HepG2 (cell line): ENCODE measurements around the gene GPR162. TPM values are rescaled to one million over a fixed set of nuclear protein-coding genes. Genes with fewer than 3 reads are reported as not detected.

Experiments used
- CCDC6 ChIP-seq: sonication (generic); formaldehyde crosslinking; IDR thresholded peaks from 2 replicates; pipeline ENCODE4 v1.8.1; 2022; ENCODE audit warnings: mild to moderate bottlenecking, missing genetic modification reagents, moderate library complexity
- CENPX ChIP-seq: sonication (generic); formaldehyde crosslinking; IDR thresholded peaks from 2 replicates; pipeline ENCODE4 v1.9.0; 2021; ENCODE audit warnings: mild to moderate bottlenecking, missing genetic modification reagents, moderate library complexity
- DNMT1 ChIP-seq: sonication (generic); formaldehyde crosslinking; IDR thresholded peaks from 2 replicates; pipeline ENCODE4 v1.5.1; 2020; ENCODE audit warnings: mild to moderate bottlenecking, missing genetic modification reagents
- DRAP1 ChIP-seq: IDR thresholded peaks from 2 replicates; pipeline ENCODE4 v1.6.1; 2016; ENCODE audit warnings: missing genetic modification reagents, missing compliant biosample characterization
- ELK4 ChIP-seq: sonication (generic); formaldehyde crosslinking; IDR thresholded peaks from 2 replicates; pipeline ENCODE4 v1.9.0; 2021; ENCODE audit warnings: missing genetic modification reagents, borderline replicate concordance
- GZF1 ChIP-seq: sonication (generic); formaldehyde crosslinking; IDR thresholded peaks from 2 replicates; pipeline ENCODE4 v1.5.1; 2020; ENCODE audit warnings: mild to moderate bottlenecking, missing genetic modification reagents
- HCFC1 ChIP-seq: fragments of 150-350 bp; IDR thresholded peaks from 2 replicates; pipeline ENCODE4 v1.6.1; 2014; ENCODE audit warnings: low read depth, low read length
- HES4 ChIP-seq: sonication (generic); formaldehyde crosslinking; IDR thresholded peaks from 2 replicates; pipeline ENCODE4 v1.9.0; 2021; ENCODE audit warnings: mild to moderate bottlenecking, missing genetic modification reagents, borderline replicate concordance
- MAX ChIP-seq: IDR thresholded peaks from 2 replicates; pipeline ENCODE4 v1.6.1; 2012; ENCODE audit warnings: inconsistent platforms
- MTA3 ChIP-seq: sonication (generic); formaldehyde crosslinking; IDR thresholded peaks from 2 replicates; pipeline ENCODE4 v1.4.0; 2020; ENCODE audit warnings: missing genetic modification reagents
- REL ChIP-seq: sonication (generic); formaldehyde crosslinking; conservative IDR thresholded peaks from 2 replicates; pipeline ENCODE4 v1.8.0; 2022; ENCODE audit warnings: mild to moderate bottlenecking, missing genetic modification reagents, moderate library complexity
- ZBTB34 ChIP-seq: sonication (generic); formaldehyde crosslinking; IDR thresholded peaks from 2 replicates; pipeline ENCODE4 v1.8.0; 2022; ENCODE audit warnings: mild to moderate bottlenecking, missing genetic modification reagents
- ZNF230 ChIP-seq: sonication (generic); formaldehyde crosslinking; IDR thresholded peaks from 2 replicates; pipeline ENCODE4 v1.4.0; 2020; ENCODE audit warnings: mild to moderate bottlenecking, missing genetic modification reagents
- ZNF34 ChIP-seq: sonication (generic); formaldehyde crosslinking; IDR thresholded peaks from 2 replicates; pipeline ENCODE4 v1.4.0; 2020; ENCODE audit warnings: mild to moderate bottlenecking, missing genetic modification reagents, borderline replicate concordance
- ZNF432 ChIP-seq: sonication (generic); formaldehyde crosslinking; IDR thresholded peaks from 2 replicates; pipeline ENCODE4 v1.5.0; 2020; ENCODE audit warnings: missing genetic modification reagents, mild to moderate bottlenecking, borderline replicate concordance
- ZNF496 ChIP-seq: sonication (generic); formaldehyde crosslinking; IDR thresholded peaks from 2 replicates; pipeline ENCODE4 v1.8.1; 2023; ENCODE audit warnings: mild to moderate bottlenecking, moderate library complexity, missing genetic modification reagents; ENCODE audit not compliant: insufficient replicate concordance
- ZNF644 ChIP-seq: IDR thresholded peaks from 2 replicates; pipeline ENCODE4 v1.6.1; 2016; ENCODE audit warnings: low read depth
- ZSCAN21 ChIP-seq: sonication (generic); formaldehyde crosslinking; IDR thresholded peaks from 2 replicates; pipeline ENCODE4 v1.8.0; 2022; ENCODE audit warnings: mild to moderate bottlenecking, missing genetic modification reagents, moderate library complexity, borderline replicate concordance
- ZSCAN25 ChIP-seq: sonication (generic); formaldehyde crosslinking; IDR thresholded peaks from 2 replicates; pipeline ENCODE4 v1.8.0; 2022; ENCODE audit warnings: mild to moderate bottlenecking, missing genetic modification reagents
- polyA plus RNA-seq, 8 experiments: library from polyadenylated mRNA; depleted of rRNA in 3 of 8; stranded (reverse) in 7 of 8; unstranded in 1 of 8; fragments of >200 nt; fragmentation: Illumina TruSeq in 4 of 8; extraction: Trizol in 4 of 8; gene quantifications; 2 replicates each; pipeline versions ENCODE4 v1.2.1 to v1.2.3, GENCODE V29; 2011 to 2016; ENCODE audit warnings: low read depth in 4 of 8, missing spikeins in 1 of 8, mixed read lengths in 1 of 8; ENCODE audit not compliant: insufficient read depth in 1 of 8
- total RNA-seq, 5 experiments: library from RNA; depleted of rRNA; stranded (reverse); fragments of >200 nt; fragmentation: Illumina TruSeq; extraction: Trizol; gene quantifications; 2 replicates each; pipeline ENCODE4 v1.2.3, GENCODE V29; 2016; ENCODE audit warnings: low read depth in 1 of 5

GPR162 gene
- total and polyA plus RNA-seq, 2 of the 13 experiments (the other 11 are each of a cell fraction or from before 2014, with no cell fraction given), result 0.08 TPM; not detected in 1

- no peak for TF ChIP-seq ZNF34 (CRISPR knock-in tag)
- 0 out of 2 replicates have a peak, but pooled peaks have one; percentile 16 for TF ChIP-seq MAX
- no peak for TF ChIP-seq ELK4
- TF ChIP-seq ZNF496, result no peak
- TF ChIP-seq ZNF644, result no peak
- TF ChIP-seq CCDC6, result no peak
- no peak for TF ChIP-seq ZBTB34
- TF ChIP-seq ZNF230 (CRISPR knock-in tag), result no peak
- TF ChIP-seq DRAP1 (CRISPR knock-in tag), result no peak
- no peak for TF ChIP-seq GZF1 (CRISPR knock-in tag)
- TF ChIP-seq ZSCAN25, result no peak
- TF ChIP-seq ZSCAN21 (CRISPR knock-in tag), result no peak
- TF ChIP-seq REL, result 0 out of 2 replicates have a peak, but pooled peaks have one; percentile 29
- peak; percentile 39; the same call in 1 of the 2 replicates for TF ChIP-seq DNMT1
- TF ChIP-seq HES4 (CRISPR knock-in tag), result no peak
- no peak for TF ChIP-seq MTA3
- no peak for TF ChIP-seq HCFC1
- TF ChIP-seq ZNF432 (CRISPR knock-in tag), result no peak
- no peak for TF ChIP-seq CENPX (CRISPR knock-in tag)
These were observed 3.9 kb downstream of the GPR162 start (continued) for GRCh38 chr12:6825398-6826124.
